IMR-90 (cell line): Measurements from ENCODE around the gene PSMA8. TPM values are rescaled to one million over a fixed set of nuclear protein-coding genes. Genes with fewer than 3 reads are reported as not detected.

Experiments
- ATAC-seq: fragments of 200-7000 bp; cut with Tn5 transposase; 2 replicates; pipeline ENCODE4 v1.9.1; 2020; ENCODE audit warnings: low read depth, mild to moderate bottlenecking, moderate library complexity
- BruUV-seq: library from RNA; stranded (reverse); fragments of 400-500 nt; replicated peaks from 2 replicates; lab custom pipeline; 2021; lab: Mats Ljungman, UMichigan
- CTCF ChIA-PET: fragments of 300-600 bp; formaldehyde crosslinking; extraction: SDS; loops from one replicate; lab custom pipeline; 2021; ENCODE audit warnings: antibody characterized with exemption; lab: Yijun Ruan, JAX
- POLR2A ChIA-PET: fragments of 300-600 bp; sonication (Branson Sonifier 250); formaldehyde crosslinking; loops from one replicate; lab custom pipeline; 2022; ENCODE audit warnings: antibody characterized with exemption; ENCODE audit not compliant: unreplicated experiment; lab: Charles Lee
- DNase-seq: peaks from one replicate; pipeline ENCODE4 v3.0.0; 2013
- H2AFZ ChIP-seq: replicated peaks from 2 replicates; pipeline ENCODE3; 2013; ENCODE audit warnings: low read length, mild to moderate bottlenecking; ENCODE audit not compliant: poor library complexity
- H2AK5ac ChIP-seq: 2 replicates; pipeline ENCODE4 v1.6.1; 2013; ENCODE audit warnings: low read depth, low read length, inconsistent platforms
- H2AK9ac ChIP-seq: replicated peaks from 2 replicates; pipeline ENCODE3; 2013; ENCODE audit warnings: mild to moderate bottlenecking, low read depth, low read length, moderate library complexity; ENCODE audit not compliant: poor library complexity
- H2BK120ac ChIP-seq: 2 replicates; pipeline ENCODE4 v1.6.1; 2013; ENCODE audit warnings: low read depth, low read length, inconsistent platforms
- H2BK15ac ChIP-seq: 3 replicates; pipeline ENCODE4 v1.6.1; 2013; ENCODE audit warnings: low read depth, low read length, inconsistent platforms
- H2BK20ac ChIP-seq: 2 replicates; pipeline ENCODE4 v1.6.1; 2013; ENCODE audit warnings: low read depth, mild to moderate bottlenecking, inconsistent platforms, low read length, moderate library complexity
- H2BK5ac ChIP-seq: 2 replicates; pipeline ENCODE4 v1.6.1; 2013; ENCODE audit warnings: mild to moderate bottlenecking, low read depth, low read length, inconsistent platforms; ENCODE audit not compliant: poor library complexity, severe bottlenecking
- H3K14ac ChIP-seq: replicated peaks from 2 replicates; pipeline ENCODE4 v1.6.1; 2013; ENCODE audit warnings: low read depth, low read length, inconsistent platforms
- H3K18ac ChIP-seq: 2 replicates; pipeline ENCODE4 v1.6.1; 2013; ENCODE audit warnings: low read depth, low read length, control low read depth
- H3K23ac ChIP-seq: 2 replicates; pipeline ENCODE4 v1.6.1; 2013; ENCODE audit warnings: low read depth, low read length, inconsistent platforms
- H3K27ac ChIP-seq: 2 replicates; pipeline ENCODE4 v1.5.1; 2013; ENCODE audit warnings: mild to moderate bottlenecking, control low read depth, low read length; ENCODE audit not compliant: insufficient read depth
- H3K27me3 ChIP-seq: 2 replicates; pipeline ENCODE4 v1.6.1; 2013; ENCODE audit warnings: low read length; ENCODE audit not compliant: control insufficient read depth, insufficient read depth
- H3K36me3 ChIP-seq: 2 replicates; pipeline ENCODE4 v1.6.1; 2013; ENCODE audit warnings: low read length, mixed read lengths; ENCODE audit not compliant: control insufficient read depth, insufficient read depth
- H3K4ac ChIP-seq: 2 replicates; pipeline ENCODE4 v1.6.1; 2013; ENCODE audit warnings: low read depth, low read length, inconsistent platforms
- H3K4me1 ChIP-seq: 2 replicates; pipeline ENCODE4 v1.6.1; 2013; ENCODE audit warnings: low read length, mixed read lengths; ENCODE audit not compliant: control insufficient read depth, insufficient read depth
- H3K4me2 ChIP-seq: 2 replicates; pipeline ENCODE4 v1.6.1; 2013; ENCODE audit warnings: low read depth, mild to moderate bottlenecking, control low read depth, low read length, moderate library complexity
- H3K4me3 ChIP-seq: 2 replicates; pipeline ENCODE4 v1.5.1; 2013; ENCODE audit warnings: low read depth, mild to moderate bottlenecking, control low read depth, low read length, moderate library complexity; ENCODE audit not compliant: insufficient read depth
- H3K56ac ChIP-seq: 2 replicates; pipeline ENCODE4 v1.6.1; 2013; ENCODE audit warnings: low read length, inconsistent platforms; ENCODE audit not compliant: insufficient read depth; ENCODE audit errors: extremely low read depth
- H3K79me1 ChIP-seq, 2 experiments: 2 replicates each; pipeline ENCODE4 v1.6.1; 2013; ENCODE audit warnings: low read length in 2 of 2, inconsistent platforms in 1 of 2, low read depth in 1 of 2
- H3K9ac ChIP-seq: 2 replicates; pipeline ENCODE4 v1.6.1; 2013; ENCODE audit warnings: low read depth, low read length, control low read depth
- H3K9me1 ChIP-seq: 2 replicates; pipeline ENCODE4 v1.6.1; 2013; ENCODE audit warnings: low read length, inconsistent platforms; ENCODE audit not compliant: insufficient read depth
- H3K9me3 ChIP-seq: 2 replicates; pipeline ENCODE4 v1.6.1; 2013; ENCODE audit warnings: low read length; ENCODE audit not compliant: control insufficient read depth, insufficient read depth
- H4K20me1 ChIP-seq: 2 replicates; pipeline ENCODE4 v1.6.1; 2013; ENCODE audit warnings: low read length, inconsistent platforms; ENCODE audit not compliant: insufficient read depth
- H4K5ac ChIP-seq: 2 replicates; pipeline ENCODE4 v1.6.1; 2013; ENCODE audit warnings: mild to moderate bottlenecking, low read depth, low read length, control low read depth
- H4K8ac ChIP-seq, 2 experiments: 2 replicates each; pipeline ENCODE4 v1.6.1; 2013; ENCODE audit warnings: low read depth in 2 of 2, low read length in 2 of 2, control low read depth in 1 of 2, inconsistent platforms in 1 of 2
- H4K91ac ChIP-seq: 2 replicates; pipeline ENCODE4 v1.6.1; 2013; ENCODE audit warnings: low read depth, low read length, inconsistent platforms; ENCODE audit not compliant: insufficient read depth
- CEBPB ChIP-seq: IDR thresholded peaks from 2 replicates; pipeline ENCODE4 v1.6.1; 2012; ENCODE audit warnings: low read depth, low read length, improper control_type of control experiment
- POLR2A ChIP-seq: IDR thresholded peaks from 2 replicates; pipeline ENCODE4 v1.6.1; 2012; ENCODE audit warnings: mild to moderate bottlenecking, low read depth, low read length
- RFX5 ChIP-seq: IDR thresholded peaks from 2 replicates; pipeline ENCODE4 v1.8.0; 2012; ENCODE audit warnings: low read depth, mild to moderate bottlenecking, low read length, moderate library complexity
- SMC3 ChIP-seq: fragments of 150-350 bp; IDR thresholded peaks from 2 replicates; pipeline ENCODE4 v1.6.1; 2016; ENCODE audit warnings: low read depth, mild to moderate bottlenecking, antibody characterized with exemption, low read length, moderate library complexity
- WGBS, 2 experiments: methylation state at CpG; one replicate each; pipeline versions ENCODE4 v1.1.5 to v1.1.7; 2013; ENCODE audit warnings: missing lambda C conversion rate in 2 of 2; ENCODE audit not compliant: insufficient read length in 1 of 2; ENCODE audit errors: extremely low coverage in 2 of 2; 5-methylcytosine and 5-hydroxymethylcytosine counted together
- dilution Hi-C: fragments of 300-500 bp; cut with HindIII; formaldehyde crosslinking; loops from one replicate; pipeline ENCODE4 v1.14.3; 2018; ENCODE audit warnings: low sequenced_read_pairs; ENCODE audit not compliant: unreplicated experiment
- in situ Hi-C: fragments of 300-500 bp; cut with MboI; formaldehyde crosslinking; loops from 3 replicates; pipeline ENCODE4 v1.14.3; 2019; ENCODE audit warnings: low sequenced_read_pairs, inconsistent platforms, mixed read lengths
- intact Hi-C: fragments of 100-400 bp; cut with micrococcal nuclease; formaldehyde crosslinking; loops from 2 replicates; pipeline ENCODE4 v1.10.0; 2022
- polyA plus RNA-seq, 3 experiments: library from polyadenylated mRNA; depleted of rRNA; stranded (reverse); fragments of >200 nt; gene quantifications; 2 replicates each; pipeline ENCODE4 v1.2.3, GENCODE V29; 2012; ENCODE audit warnings: low replicate concordance in 1 of 3
- total RNA-seq: library from RNA; depleted of rRNA; stranded (reverse); fragments of >200 nt; gene quantifications from 2 replicates; pipeline ENCODE4 v1.2.3, GENCODE V29; 2012

The PSMA8 gene
- total and polyA plus RNA-seq, 2 of the 4 experiments (the other 2 are of a cell fraction): not detected

- H3K14ac ChIP-seq: peak overlapping the region; percentile 60; the same call in 1 of the 2 replicates
- CTCF ChIA-PET: no interaction called here
- no peaks in the 10 kb centered on the region for H3K9me1 ChIP-seq
- H3K4ac ChIP-seq: no peak overlapping the region; the same call in 1 of the 2 replicates
- intact Hi-C loops: no loop called here
- no peak overlapping the region for H3K18ac ChIP-seq
- no peak overlapping the region for H2BK20ac ChIP-seq
- POLR2A ChIA-PET: interaction anchor here (0.5 kb wide), 1 partner anchor 1800 kb away, joined by 13 read pairs; no protein-coding TSS in a partner anchor
- H3K9ac ChIP-seq: 0 out of 2 replicates have a peak overlapping the region, but pooled peaks have one; percentile 28
- H3K23ac ChIP-seq: peak overlapping the region; percentile 84
- H3K27me3 ChIP-seq: no peaks in the 10 kb centered on the region
- H3K4me3 ChIP-seq: peak overlapping the region; percentile 5
- peak overlapping the region; percentile 35 for H2BK5ac ChIP-seq
- H3K4me1 ChIP-seq: no peaks in the 10 kb centered on the region; the same call in 1 of the 2 replicates
- H2BK15ac ChIP-seq: no peak overlapping the region
- no peaks in the 10 kb centered on the region for H3K9me3 ChIP-seq
- no peak for TF ChIP-seq RFX5
- no peak for TF ChIP-seq POLR2A
- TF ChIP-seq SMC3: no peak
- TF ChIP-seq CEBPB: no peak
- H3K27ac ChIP-seq: no peak overlapping the region
- H3K79me1 ChIP-seq: peaks cover 2 to 39% of the 10 kb centered on the region in 2 experiments; a peak in 3 of 4 replicates
- in situ Hi-C loops: no loop called here
- H4K91ac ChIP-seq: no peak overlapping the region
- no peak overlapping the region for H2AFZ ChIP-seq
- TSS peak; percentile 13 for BruUV-seq
- H4K5ac ChIP-seq: no peak overlapping the region
- H3K36me3 ChIP-seq: peaks cover 6% of the 10 kb centered on the region
- H2AK9ac ChIP-seq: no peak overlapping the region
- no CpG with 5 or more reads among the region's 3 CpGs for WGBS, 2 experiments
- 0 out of 2 replicates have a peak overlapping the region, but pooled peaks have one; percentile 17 for H2AK5ac ChIP-seq
- dilution Hi-C loops: no loop called here
- DNase-seq (no peak), ATAC-seq (no peak)
- H4K8ac ChIP-seq: no peak overlapping the region
- peak overlapping the region; percentile 54; the same call in 1 of the 2 replicates for H3K56ac ChIP-seq
- H4K20me1 ChIP-seq: peaks cover 16% of the 10 kb centered on the region
- H3K4me2 ChIP-seq: peak overlapping the region; percentile 91
- no peak overlapping the region for H2BK120ac ChIP-seq
These were observed 45.2 kb upstream of the PSMA8 start for GRCh38 chr18:26088487-26088886.
